GM20000 (cell line): ENCODE data around the gene UFC1.

Experiments
- DNase-seq: peaks from one replicate; pipeline ENCODE4 v3.0.0; 2012; ENCODE audit warnings: low spot score
- CTCF ChIP-seq: IDR thresholded peaks from 2 replicates; pipeline ENCODE4 v1.5.1; 2012; ENCODE audit warnings: mild to moderate bottlenecking, control low read depth; ENCODE audit errors: extremely low read depth, missing control alignments

UFC1 gene

GRCh38 chr1:161177112-161177935 lies 23.5 kb downstream of the UFC1 start, which contains the start of gene B4GALT3:
Gene B4GALT3 (minus strand): TSS chr1:161177507. CDS start chr1:161176060, 1,447 bp downstream.
- no peak for TF ChIP-seq CTCF

GRCh38 chr1:161177936-161178244 lies 24.1 kb downstream of the UFC1 start:
- no peak for TF ChIP-seq CTCF
- no peak for DNase-seq

More at GRCh38 chr1:161177112-161177935, 23.5 kb downstream of the UFC1 start, which contains the start of gene B4GALT3:
- DNase-seq: peak; percentile 94

GRCh38 chr1:161179698-161180097 lies 25.9 kb downstream of the UFC1 start:
- DNase-seq: no peak

GRCh38 chr1:161180639-161181038 lies 26.9 kb downstream of the UFC1 start:
- no peak for TF ChIP-seq CTCF

More at GRCh38 chr1:161179698-161180097, 25.9 kb downstream of the UFC1 start:
- TF ChIP-seq CTCF: no peak

GRCh38 chr1:161182214-161182613 lies 28.4 kb downstream of the UFC1 start:
- DNase-seq: peak; percentile 52
- TF ChIP-seq CTCF: no peak

More at GRCh38 chr1:161180639-161181038, 26.9 kb downstream of the UFC1 start:
- DNase-seq: no peak

GRCh38 chr1:161185282-161185682 lies 31.5 kb downstream of the UFC1 start:
- peak; percentile 89 for DNase-seq
- no peak for TF ChIP-seq CTCF

GRCh38 chr1:161185732-161186311 lies 32.0 kb downstream of the UFC1 start:
- TF ChIP-seq CTCF: no peak
- peak; percentile 44 for DNase-seq
